Neutrophil (primary cell): ENCODE data around the gene SLC39A13.

Experiments used
- H3K27ac ChIP-seq: fragments of 200-600 bp; sonication (generic); 2 replicates; pipeline ENCODE4 v1.5.1; 2016; ENCODE audit warnings: mild to moderate bottlenecking, moderate library complexity
- H3K27me3 ChIP-seq: fragments of 200-600 bp; sonication (generic); 2 replicates; pipeline ENCODE4 v1.6.0; 2016; ENCODE audit warnings: mild to moderate bottlenecking
- H3K36me3 ChIP-seq: fragments of 200-600 bp; sonication (generic); 2 replicates; pipeline ENCODE4 v1.5.1; 2017
- H3K4me1 ChIP-seq, 2 experiments: fragments of 200-600 bp in 1 of 2; sonication (generic) in 1 of 2; 1 replicate in 1 of 2; 2 replicates in 1 of 2; pipeline versions ENCODE4 v1.5.1 to v1.6.1; 2013 to 2016; ENCODE audit warnings: low read depth in 1 of 2, low read length in 1 of 2, mild to moderate bottlenecking in 1 of 2, moderate library complexity in 1 of 2; ENCODE audit not compliant: control insufficient read depth in 1 of 2, insufficient read depth in 1 of 2
- H3K4me3 ChIP-seq, 2 experiments: fragments of 200-600 bp in 1 of 2; sonication (generic) in 1 of 2; 1 replicate in 1 of 2; 2 replicates in 1 of 2; pipeline ENCODE4 v1.5.1; 2013 to 2016; ENCODE audit warnings: low read depth in 1 of 2, low read length in 1 of 2, mild to moderate bottlenecking in 1 of 2, moderate library complexity in 1 of 2
- H3K9me3 ChIP-seq: fragments of 200-600 bp; sonication (generic); 2 replicates; pipeline ENCODE4 v1.5.1; 2016
- TF ChIP-seq, protein P1 (sequence below): fragments of 200-600 bp; sonication (generic); IDR thresholded peaks from 2 replicates; pipeline ENCODE4 v1.5.1; 2016; ENCODE audit warnings: antibody characterized with exemption

SLC39A13 gene

DNA sequence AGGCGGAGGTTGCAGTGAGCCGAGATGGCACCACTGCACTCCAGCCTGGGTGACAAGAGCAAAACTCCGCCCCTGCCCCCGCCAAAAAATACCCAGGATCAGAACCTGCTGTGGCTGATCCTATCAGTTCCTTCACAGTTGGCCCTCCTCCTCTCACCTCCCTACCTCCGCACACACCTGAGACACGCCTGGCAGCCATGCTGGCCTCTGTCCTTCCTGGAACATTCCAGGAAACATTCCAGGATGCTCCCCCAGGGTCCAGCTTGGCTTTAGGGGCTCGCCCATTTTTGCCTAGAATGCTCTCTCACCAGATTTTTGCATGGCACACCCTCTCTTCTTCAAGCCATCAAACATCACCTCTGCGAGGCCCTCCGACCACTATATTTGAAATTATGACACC, 38.4 kb downstream of the SLC39A13 start:
- Histone ChIP-seq H3K9me3 (no peaks in the 10 kb centered on the region), H3K27me3 (no peaks in the 10 kb centered on the region), H3K27ac (no peak overlapping the region), H3K4me1 (no peaks in the 10 kb centered on the region), H3K36me3 (no peaks in the 10 kb centered on the region), H3K4me3 (no peak overlapping the region)
- TF ChIP-seq, protein P1, sequence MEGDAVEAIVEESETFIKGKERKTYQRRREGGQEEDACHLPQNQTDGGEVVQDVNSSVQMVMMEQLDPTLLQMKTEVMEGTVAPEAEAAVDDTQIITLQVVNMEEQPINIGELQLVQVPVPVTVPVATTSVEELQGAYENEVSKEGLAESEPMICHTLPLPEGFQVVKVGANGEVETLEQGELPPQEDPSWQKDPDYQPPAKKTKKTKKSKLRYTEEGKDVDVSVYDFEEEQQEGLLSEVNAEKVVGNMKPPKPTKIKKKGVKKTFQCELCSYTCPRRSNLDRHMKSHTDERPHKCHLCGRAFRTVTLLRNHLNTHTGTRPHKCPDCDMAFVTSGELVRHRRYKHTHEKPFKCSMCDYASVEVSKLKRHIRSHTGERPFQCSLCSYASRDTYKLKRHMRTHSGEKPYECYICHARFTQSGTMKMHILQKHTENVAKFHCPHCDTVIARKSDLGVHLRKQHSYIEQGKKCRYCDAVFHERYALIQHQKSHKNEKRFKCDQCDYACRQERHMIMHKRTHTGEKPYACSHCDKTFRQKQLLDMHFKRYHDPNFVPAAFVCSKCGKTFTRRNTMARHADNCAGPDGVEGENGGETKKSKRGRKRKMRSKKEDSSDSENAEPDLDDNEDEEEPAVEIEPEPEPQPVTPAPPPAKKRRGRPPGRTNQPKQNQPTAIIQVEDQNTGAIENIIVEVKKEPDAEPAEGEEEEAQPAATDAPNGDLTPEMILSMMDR, result no peak

DNA sequence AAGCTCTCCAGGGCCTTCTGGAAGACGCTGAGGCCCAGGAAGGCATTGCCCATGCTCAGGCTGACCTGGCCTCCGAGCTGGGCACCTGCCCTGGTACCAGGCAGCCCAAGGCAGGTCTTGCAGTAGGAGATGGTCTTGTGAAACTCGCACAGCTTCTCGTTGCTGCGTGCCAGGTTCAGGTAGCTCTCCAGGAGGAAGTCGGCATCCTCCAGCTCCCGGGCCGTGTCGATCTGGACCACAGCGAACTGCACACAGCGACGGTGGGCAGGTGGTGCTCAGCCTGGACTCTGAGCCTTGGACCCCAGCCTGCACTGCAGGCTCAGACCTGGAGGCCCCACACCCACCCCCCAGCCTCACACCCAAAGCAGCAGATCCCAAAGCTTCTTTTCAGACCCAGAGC, 39.5 kb downstream of the SLC39A13 start:
- H3K27ac ChIP-seq, result no peak overlapping the region

DNA sequence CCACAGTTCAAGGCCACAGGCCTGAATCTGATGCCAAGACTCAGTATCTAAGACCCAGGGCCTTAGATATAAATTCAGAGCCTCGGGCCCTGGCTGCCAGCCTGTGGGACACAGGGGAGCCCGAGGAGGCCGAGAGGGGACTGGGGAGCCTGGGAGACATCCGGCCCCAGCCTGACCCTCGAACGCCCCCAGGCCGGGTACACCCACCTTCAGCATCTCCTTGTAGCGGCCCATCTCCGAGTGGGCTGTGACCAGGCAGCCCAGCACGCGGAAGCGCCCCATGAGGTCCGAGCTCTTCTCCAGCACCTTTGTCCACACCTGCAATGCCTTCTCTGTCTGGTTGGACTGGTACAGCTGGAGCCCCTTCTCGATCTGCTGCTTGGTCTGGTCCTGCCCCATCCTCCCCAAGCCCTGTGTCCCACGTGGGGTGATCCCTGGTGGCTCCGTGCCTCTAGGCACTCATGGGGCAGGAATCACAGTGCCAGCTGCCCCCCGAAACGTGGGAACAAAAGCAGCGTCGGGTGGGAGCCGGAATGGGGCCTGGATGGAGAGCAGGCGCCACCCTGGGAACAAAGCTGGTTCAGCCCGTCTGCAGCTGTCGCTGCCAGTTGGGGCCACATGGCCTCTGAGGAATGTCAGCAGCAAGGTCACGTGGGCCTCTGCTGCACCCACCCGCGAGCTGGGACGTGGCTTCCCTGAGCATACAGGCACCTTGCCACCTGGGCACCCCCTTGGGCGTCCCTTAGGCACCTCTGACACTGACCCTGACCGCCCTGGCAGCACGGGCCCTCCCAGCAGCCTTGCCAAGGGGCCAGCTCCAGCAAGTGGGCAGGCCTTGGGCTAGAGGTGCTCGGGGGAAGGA, 40.4 kb downstream of the SLC39A13 start, which contains the start of gene RAPSN:
RAPSN (minus strand) TSS at position 571 of the 862 bp plus-strand sequence; CDS start at position 399, 172 bp downstream.
- no peaks in the 10 kb centered on the region for H3K27me3 ChIP-seq
- TF ChIP-seq, protein P1, result no peak
- no peak within 1 kb of the TSS for H3K27ac ChIP-seq
- no peaks in the 10 kb centered on the region for H3K36me3 ChIP-seq
- no peaks in the 10 kb centered on the region for H3K9me3 ChIP-seq
- no peaks in the 10 kb centered on the region for H3K4me1 ChIP-seq
- H3K4me3 ChIP-seq, result no peak within 1 kb of the TSS

More for the DNA sequence above, 39.5 kb downstream of the SLC39A13 start:
- no peaks in the 10 kb centered on the region for H3K27me3 ChIP-seq
- H3K4me3 ChIP-seq, result no peak overlapping the region
- H3K9me3 ChIP-seq, result no peaks in the 10 kb centered on the region
- H3K36me3 ChIP-seq, result no peaks in the 10 kb centered on the region
- TF ChIP-seq, protein P1, result no peak
- no peaks in the 10 kb centered on the region for H3K4me1 ChIP-seq

DNA sequence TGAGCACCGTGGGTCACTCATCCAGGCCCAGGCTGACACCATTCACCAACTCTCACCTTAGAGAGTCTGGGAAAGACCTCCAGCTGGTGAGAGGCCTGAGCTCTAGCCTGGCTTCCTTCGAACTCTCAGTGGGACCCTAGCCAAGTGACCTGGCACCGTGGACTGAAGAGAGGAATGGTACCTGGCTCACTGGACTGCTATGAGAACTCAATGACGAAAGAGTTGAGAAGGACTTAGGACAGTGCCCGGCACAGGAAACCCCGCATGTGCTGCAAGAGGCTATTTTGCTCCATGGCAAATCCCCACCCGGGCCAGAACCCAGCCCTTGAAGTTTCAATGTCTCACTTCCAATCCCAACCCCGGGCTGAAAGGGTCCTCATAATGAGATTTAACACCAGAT, 41.2 kb downstream of the SLC39A13 start:
- Histone ChIP-seq H3K27me3 (no peaks in the 10 kb centered on the region), H3K4me3 (no peak overlapping the region), H3K36me3 (no peaks in the 10 kb centered on the region), H3K27ac (no peak overlapping the region), H3K9me3 (no peaks in the 10 kb centered on the region), H3K4me1 (no peaks in the 10 kb centered on the region)
- TF ChIP-seq, protein P1, result no peak

DNA sequence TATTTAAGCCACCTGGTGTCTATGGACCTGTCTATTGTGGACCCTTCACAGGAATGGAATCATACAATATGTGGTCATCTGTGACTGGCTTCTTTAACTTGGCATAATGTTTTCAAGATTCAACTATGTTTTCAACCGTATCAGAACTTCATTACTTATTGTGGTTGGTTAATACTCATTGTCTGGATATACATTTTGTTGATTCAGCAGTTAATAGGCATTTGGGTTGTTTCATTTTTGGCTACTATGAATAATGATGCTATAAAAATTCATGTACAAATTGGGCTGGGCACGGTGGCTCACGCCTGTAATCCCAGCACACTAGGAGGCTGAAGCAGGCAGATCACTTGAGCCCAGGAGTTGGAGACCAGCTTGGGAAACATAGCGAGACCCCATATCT, 43.0 kb downstream of the SLC39A13 start:
- TF ChIP-seq, protein P1, result no peak
- Histone ChIP-seq H3K4me1 (no peaks in the 10 kb centered on the region), H3K27me3 (no peaks in the 10 kb centered on the region), H3K27ac (no peak overlapping the region), H3K36me3 (no peaks in the 10 kb centered on the region), H3K4me3 (no peak overlapping the region), H3K9me3 (no peaks in the 10 kb centered on the region)
